GM12892 (cell line): ENCODE data around the gene L1TD1.

ENCODE experiments used
- POLR2A ChIP-seq: IDR thresholded peaks from 2 replicates; pipeline ENCODE4 v1.6.1; 2011; ENCODE audit warnings: low read depth, low read length, control low read depth
- POLR2AphosphoS5 ChIP-seq: IDR thresholded peaks from 2 replicates; pipeline ENCODE4 v1.6.1; 2011; ENCODE audit warnings: low read depth, low read length, control low read depth
- TAF1 ChIP-seq: IDR thresholded peaks from 2 replicates; pipeline ENCODE4 v1.6.1; 2011; ENCODE audit warnings: low read depth, mild to moderate bottlenecking, control low read depth, low read length, borderline replicate concordance

DNA sequence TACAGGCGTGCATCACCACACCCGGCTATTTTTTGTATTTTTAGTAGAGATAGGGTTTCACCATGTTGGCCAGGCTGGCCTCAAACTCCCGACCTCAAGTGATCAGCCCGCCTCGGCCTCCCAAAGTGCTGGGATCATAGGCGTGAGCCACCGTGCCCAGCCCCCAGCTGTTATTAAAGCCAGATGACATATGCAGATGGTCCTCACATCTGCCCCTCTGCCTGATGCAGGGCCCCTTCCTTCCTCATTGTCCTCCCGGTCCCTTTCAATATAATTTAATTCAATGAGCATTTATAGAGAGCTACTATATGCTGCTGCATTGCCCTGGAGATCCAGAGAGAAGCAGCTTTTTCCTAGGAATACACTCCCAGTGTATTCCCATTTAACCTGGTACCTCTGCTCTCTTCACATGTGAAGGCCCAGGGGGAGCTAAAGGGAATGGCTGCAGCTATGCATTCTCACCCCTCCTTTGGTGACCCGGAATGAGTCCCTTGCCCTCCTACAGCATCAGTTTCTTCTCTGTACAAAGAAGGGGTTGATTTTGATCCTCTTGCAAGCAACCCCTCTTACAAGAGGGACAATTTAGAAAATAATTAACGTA lies 55.6 kb downstream of the L1TD1 start:
- no peak for TF ChIP-seq POLR2A
- no peak for TF ChIP-seq TAF1
- no peak for TF ChIP-seq POLR2AphosphoS5
